SH-SY5Y (cell line): ENCODE data around the gene SAPCD1.

Source experiments
- GATA2 ChIP-seq: IDR thresholded peaks from 2 replicates; pipeline ENCODE4 v1.6.1; 2011; ENCODE audit warnings: mild to moderate bottlenecking, low read depth, low read length
- GATA3 ChIP-seq: IDR thresholded peaks from 2 replicates; pipeline ENCODE4 v1.6.1; 2011; ENCODE audit warnings: low read depth, mild to moderate bottlenecking, low read length, moderate library complexity

GRCh38 chr6:31780507-31781243, 18.2 kb downstream of the SAPCD1 start:
- TF ChIP-seq GATA2 (no peak), GATA3 (no peak)
